IMR-90 (cell line): ENCODE data around the gene PPP1R8. TPM values are rescaled to one million over a fixed set of nuclear protein-coding genes. Genes with fewer than 3 reads are reported as not detected.
A peak's percentile ranks its signal among the peaks of the same experiment; 100 is the strongest.

ENCODE experiments used
- ATAC-seq: fragments of 200-7000 bp; cut with Tn5 transposase; 2 replicates; pipeline ENCODE4 v1.9.1; 2020; ENCODE audit warnings: low read depth, mild to moderate bottlenecking, moderate library complexity
- BruUV-seq: library from RNA; stranded (reverse); fragments of 400-500 nt; replicated peaks from 2 replicates; lab custom pipeline; 2021; lab: Mats Ljungman, UMichigan
- CTCF ChIA-PET: fragments of 300-600 bp; formaldehyde crosslinking; extraction: SDS; loops from one replicate; lab custom pipeline; 2021; ENCODE audit warnings: antibody characterized with exemption; lab: Yijun Ruan, JAX
- POLR2A ChIA-PET: fragments of 300-600 bp; sonication (Branson Sonifier 250); formaldehyde crosslinking; loops from one replicate; lab custom pipeline; 2022; ENCODE audit warnings: antibody characterized with exemption; ENCODE audit not compliant: unreplicated experiment; lab: Charles Lee
- DNase-seq: peaks from one replicate; pipeline ENCODE4 v3.0.0; 2013
- H2AFZ ChIP-seq: replicated peaks from 2 replicates; pipeline ENCODE3; 2013; ENCODE audit warnings: low read length, mild to moderate bottlenecking; ENCODE audit not compliant: poor library complexity
- H2AK5ac ChIP-seq: 2 replicates; pipeline ENCODE4 v1.6.1; 2013; ENCODE audit warnings: low read depth, low read length, inconsistent platforms
- H2AK9ac ChIP-seq: replicated peaks from 2 replicates; pipeline ENCODE3; 2013; ENCODE audit warnings: mild to moderate bottlenecking, low read depth, low read length, moderate library complexity; ENCODE audit not compliant: poor library complexity
- H2BK120ac ChIP-seq: 2 replicates; pipeline ENCODE4 v1.6.1; 2013; ENCODE audit warnings: low read depth, low read length, inconsistent platforms
- H2BK15ac ChIP-seq: 3 replicates; pipeline ENCODE4 v1.6.1; 2013; ENCODE audit warnings: low read depth, low read length, inconsistent platforms
- H2BK20ac ChIP-seq: 2 replicates; pipeline ENCODE4 v1.6.1; 2013; ENCODE audit warnings: low read depth, mild to moderate bottlenecking, inconsistent platforms, low read length, moderate library complexity
- H2BK5ac ChIP-seq: 2 replicates; pipeline ENCODE4 v1.6.1; 2013; ENCODE audit warnings: mild to moderate bottlenecking, low read depth, low read length, inconsistent platforms; ENCODE audit not compliant: poor library complexity, severe bottlenecking
- H3K14ac ChIP-seq: replicated peaks from 2 replicates; pipeline ENCODE4 v1.6.1; 2013; ENCODE audit warnings: low read depth, low read length, inconsistent platforms
- H3K18ac ChIP-seq: 2 replicates; pipeline ENCODE4 v1.6.1; 2013; ENCODE audit warnings: low read depth, low read length, control low read depth
- H3K23ac ChIP-seq: 2 replicates; pipeline ENCODE4 v1.6.1; 2013; ENCODE audit warnings: low read depth, low read length, inconsistent platforms
- H3K27ac ChIP-seq: 2 replicates; pipeline ENCODE4 v1.5.1; 2013; ENCODE audit warnings: mild to moderate bottlenecking, control low read depth, low read length; ENCODE audit not compliant: insufficient read depth
- H3K27me3 ChIP-seq: 2 replicates; pipeline ENCODE4 v1.6.1; 2013; ENCODE audit warnings: low read length; ENCODE audit not compliant: control insufficient read depth, insufficient read depth
- H3K36me3 ChIP-seq: 2 replicates; pipeline ENCODE4 v1.6.1; 2013; ENCODE audit warnings: low read length, mixed read lengths; ENCODE audit not compliant: control insufficient read depth, insufficient read depth
- H3K4ac ChIP-seq: 2 replicates; pipeline ENCODE4 v1.6.1; 2013; ENCODE audit warnings: low read depth, low read length, inconsistent platforms
- H3K4me1 ChIP-seq: 2 replicates; pipeline ENCODE4 v1.6.1; 2013; ENCODE audit warnings: low read length, mixed read lengths; ENCODE audit not compliant: control insufficient read depth, insufficient read depth
- H3K4me2 ChIP-seq: 2 replicates; pipeline ENCODE4 v1.6.1; 2013; ENCODE audit warnings: low read depth, mild to moderate bottlenecking, control low read depth, low read length, moderate library complexity
- H3K4me3 ChIP-seq: 2 replicates; pipeline ENCODE4 v1.5.1; 2013; ENCODE audit warnings: low read depth, mild to moderate bottlenecking, control low read depth, low read length, moderate library complexity; ENCODE audit not compliant: insufficient read depth
- H3K56ac ChIP-seq: 2 replicates; pipeline ENCODE4 v1.6.1; 2013; ENCODE audit warnings: low read length, inconsistent platforms; ENCODE audit not compliant: insufficient read depth; ENCODE audit errors: extremely low read depth
- H3K79me1 ChIP-seq, 2 experiments: 2 replicates each; pipeline ENCODE4 v1.6.1; 2013; ENCODE audit warnings: low read length in 2 of 2, inconsistent platforms in 1 of 2, low read depth in 1 of 2
- H3K9ac ChIP-seq: 2 replicates; pipeline ENCODE4 v1.6.1; 2013; ENCODE audit warnings: low read depth, low read length, control low read depth
- H3K9me1 ChIP-seq: 2 replicates; pipeline ENCODE4 v1.6.1; 2013; ENCODE audit warnings: low read length, inconsistent platforms; ENCODE audit not compliant: insufficient read depth
- H3K9me3 ChIP-seq: 2 replicates; pipeline ENCODE4 v1.6.1; 2013; ENCODE audit warnings: low read length; ENCODE audit not compliant: control insufficient read depth, insufficient read depth
- H4K20me1 ChIP-seq: 2 replicates; pipeline ENCODE4 v1.6.1; 2013; ENCODE audit warnings: low read length, inconsistent platforms; ENCODE audit not compliant: insufficient read depth
- H4K5ac ChIP-seq: 2 replicates; pipeline ENCODE4 v1.6.1; 2013; ENCODE audit warnings: mild to moderate bottlenecking, low read depth, low read length, control low read depth
- H4K8ac ChIP-seq, 2 experiments: 2 replicates each; pipeline ENCODE4 v1.6.1; 2013; ENCODE audit warnings: low read depth in 2 of 2, low read length in 2 of 2, control low read depth in 1 of 2, inconsistent platforms in 1 of 2
- H4K91ac ChIP-seq: 2 replicates; pipeline ENCODE4 v1.6.1; 2013; ENCODE audit warnings: low read depth, low read length, inconsistent platforms; ENCODE audit not compliant: insufficient read depth
- BHLHE40 ChIP-seq: fragments of 150-350 bp; IDR thresholded peaks from 2 replicates; pipeline ENCODE4 v1.6.1; 2016; ENCODE audit warnings: mild to moderate bottlenecking, low read depth, low read length
- CEBPB ChIP-seq: IDR thresholded peaks from 2 replicates; pipeline ENCODE4 v1.6.1; 2012; ENCODE audit warnings: low read depth, low read length, improper control_type of control experiment
- CHD1 ChIP-seq: IDR thresholded peaks from 2 replicates; pipeline ENCODE4 v1.6.1; 2012; ENCODE audit warnings: low read depth, low read length, improper control_type of control experiment
- CTCF ChIP-seq: conservative IDR thresholded peaks from 2 replicates; pipeline ENCODE4 v1.5.1; 2012; ENCODE audit warnings: mild to moderate bottlenecking, low read depth, low read length, improper control_type of control experiment
- ELK1 ChIP-seq: fragments of 150-350 bp; IDR thresholded peaks from 2 replicates; pipeline ENCODE4 v1.6.1; 2016; ENCODE audit warnings: low read depth, mild to moderate bottlenecking, low read length, moderate library complexity, borderline replicate concordance
- FOS ChIP-seq: fragments of 150-350 bp; IDR thresholded peaks from 2 replicates; pipeline ENCODE4 v1.6.1; 2016; ENCODE audit warnings: low read depth, low read length
- MAZ ChIP-seq: IDR thresholded peaks from 2 replicates; pipeline ENCODE4 v1.6.1; 2012; ENCODE audit warnings: low read depth, mild to moderate bottlenecking, low read length, improper control_type of control experiment, moderate library complexity, borderline replicate concordance
- MXI1 ChIP-seq: IDR thresholded peaks from 2 replicates; pipeline ENCODE4 v1.6.1; 2012; ENCODE audit warnings: low read depth, mild to moderate bottlenecking, low read length, moderate library complexity, borderline replicate concordance
- NFE2L2 ChIP-seq: fragments of 150-350 bp; IDR thresholded peaks from 2 replicates; pipeline ENCODE4 v1.6.1; 2016; ENCODE audit warnings: low read depth, mild to moderate bottlenecking, low read length
- POLR2A ChIP-seq: IDR thresholded peaks from 2 replicates; pipeline ENCODE4 v1.6.1; 2012; ENCODE audit warnings: mild to moderate bottlenecking, low read depth, low read length
- RAD21 ChIP-seq: IDR thresholded peaks from 2 replicates; pipeline ENCODE4 v1.6.1; 2012; ENCODE audit warnings: low read length, improper control_type of control experiment
- RFX5 ChIP-seq: IDR thresholded peaks from 2 replicates; pipeline ENCODE4 v1.8.0; 2012; ENCODE audit warnings: low read depth, mild to moderate bottlenecking, low read length, moderate library complexity
- USF2 ChIP-seq: fragments of 150-350 bp; IDR thresholded peaks from 2 replicates; pipeline ENCODE4 v1.6.1; 2017; ENCODE audit warnings: mild to moderate bottlenecking, antibody characterized with exemption, low read length, low read depth
- WGBS, 2 experiments: methylation state at CpG; one replicate each; pipeline versions ENCODE4 v1.1.5 to v1.1.7; 2013; ENCODE audit warnings: missing lambda C conversion rate in 2 of 2; ENCODE audit not compliant: insufficient read length in 1 of 2; ENCODE audit errors: extremely low coverage in 2 of 2; 5-methylcytosine and 5-hydroxymethylcytosine counted together
- dilution Hi-C: fragments of 300-500 bp; cut with HindIII; formaldehyde crosslinking; loops from one replicate; pipeline ENCODE4 v1.14.3; 2018; ENCODE audit warnings: low sequenced_read_pairs; ENCODE audit not compliant: unreplicated experiment
- in situ Hi-C: fragments of 300-500 bp; cut with MboI; formaldehyde crosslinking; loops from 3 replicates; pipeline ENCODE4 v1.14.3; 2019; ENCODE audit warnings: low sequenced_read_pairs, inconsistent platforms, mixed read lengths
- intact Hi-C: fragments of 100-400 bp; cut with micrococcal nuclease; formaldehyde crosslinking; loops from 2 replicates; pipeline ENCODE4 v1.10.0; 2022
- polyA plus RNA-seq, 3 experiments: library from polyadenylated mRNA; depleted of rRNA; stranded (reverse); fragments of >200 nt; gene quantifications; 2 replicates each; pipeline ENCODE4 v1.2.3, GENCODE V29; 2012; ENCODE audit warnings: low replicate concordance in 1 of 3
- total RNA-seq: library from RNA; depleted of rRNA; stranded (reverse); fragments of >200 nt; gene quantifications from 2 replicates; pipeline ENCODE4 v1.2.3, GENCODE V29; 2012

Gene PPP1R8
- total and polyA plus RNA-seq, 2 of the 4 experiments (the other 2 are of a cell fraction), result 53.8 to 80.1 TPM

GRCh38 chr1:27873671-27874384, 43.2 kb downstream of the PPP1R8 start:
- no peak for DNase-seq

More at GRCh38 chr1:27873671-27874384, 43.2 kb downstream of the PPP1R8 start:
- Histone ChIP-seq H3K14ac (no peak overlapping the region), H4K20me1 (peaks cover 3% of the 10 kb centered on the region), H3K36me3 (peaks cover 2% of the 10 kb centered on the region; the same call in 1 of the 2 replicates), H3K18ac (no peak overlapping the region), H3K9me1 (peaks cover 17% of the 10 kb centered on the region), H2AK9ac (peak overlapping the region; percentile 9), H3K27ac (no peak overlapping the region), H2AK5ac (peak overlapping the region; percentile 62; the same call in 1 of the 2 replicates), H4K91ac (no peak overlapping the region), H2BK20ac (no peak overlapping the region), H3K4me1 (peaks cover 9% of the 10 kb centered on the region), H2BK15ac (no peak overlapping the region; the same call in 2 of the 3 replicates), H2BK5ac (no peak overlapping the region), H4K5ac (no peak overlapping the region), H3K56ac (no peak overlapping the region), H3K79me1 (peaks cover 0 to 6% of the 10 kb centered on the region in 2 experiments; a peak in 1 of 4 replicates), H3K4me3 (no peak overlapping the region), H3K9me3 (no peaks in the 10 kb centered on the region), H3K4me2 (no peak overlapping the region; the same call in 1 of the 2 replicates), H3K9ac (no peak overlapping the region), H4K8ac (no peak overlapping the region), H3K27me3 (no peaks in the 10 kb centered on the region), H3K4ac (0 out of 2 replicates have a peak overlapping the region, but pooled peaks have one; percentile 40), H3K23ac (no peak overlapping the region), H2AFZ (peak overlapping the region; percentile 72), H2BK120ac (peak overlapping the region; percentile 22; the same call in 1 of the 2 replicates)
- POLR2A ChIA-PET, result no interaction called here
- dilution Hi-C loops, result no loop called here
- ATAC-seq, result no peak
- TF ChIP-seq CEBPB, result no peak
- no peak for TF ChIP-seq CHD1
- no peak for TF ChIP-seq NFE2L2
- TF ChIP-seq MAZ, result no peak
- no peak for TF ChIP-seq ELK1
- no peak for TF ChIP-seq USF2
- TF ChIP-seq BHLHE40, result no peak
- no peak for TF ChIP-seq POLR2A
- TF ChIP-seq RAD21, result no peak
- no peak for TF ChIP-seq FOS
- no peak for TF ChIP-seq MXI1
- no peak for TF ChIP-seq CTCF
- no peak for TF ChIP-seq RFX5
- CTCF ChIA-PET, result no interaction called here
- intact Hi-C loops, result no loop called here
- in situ Hi-C loops, result loop anchor here (25.0 kb wide), 1 partner anchor 338 kb away; no protein-coding TSS in a partner anchor
- no TSS peak for BruUV-seq
- no CpG with 5 or more reads among the region's 16 CpGs for WGBS, 2 experiments
